HG03159 (cell line): Measurements from ENCODE around the gene CACNA1A.

Source experiments
- ATAC-seq: cut with Tn5 transposase; IDR thresholded peaks from one replicate; pipeline ENCODE4 v1.9.1; 2021; ENCODE audit warnings: mild to moderate bottlenecking, moderate library complexity; ENCODE audit not compliant: unreplicated experiment

Gene CACNA1A

DNA sequence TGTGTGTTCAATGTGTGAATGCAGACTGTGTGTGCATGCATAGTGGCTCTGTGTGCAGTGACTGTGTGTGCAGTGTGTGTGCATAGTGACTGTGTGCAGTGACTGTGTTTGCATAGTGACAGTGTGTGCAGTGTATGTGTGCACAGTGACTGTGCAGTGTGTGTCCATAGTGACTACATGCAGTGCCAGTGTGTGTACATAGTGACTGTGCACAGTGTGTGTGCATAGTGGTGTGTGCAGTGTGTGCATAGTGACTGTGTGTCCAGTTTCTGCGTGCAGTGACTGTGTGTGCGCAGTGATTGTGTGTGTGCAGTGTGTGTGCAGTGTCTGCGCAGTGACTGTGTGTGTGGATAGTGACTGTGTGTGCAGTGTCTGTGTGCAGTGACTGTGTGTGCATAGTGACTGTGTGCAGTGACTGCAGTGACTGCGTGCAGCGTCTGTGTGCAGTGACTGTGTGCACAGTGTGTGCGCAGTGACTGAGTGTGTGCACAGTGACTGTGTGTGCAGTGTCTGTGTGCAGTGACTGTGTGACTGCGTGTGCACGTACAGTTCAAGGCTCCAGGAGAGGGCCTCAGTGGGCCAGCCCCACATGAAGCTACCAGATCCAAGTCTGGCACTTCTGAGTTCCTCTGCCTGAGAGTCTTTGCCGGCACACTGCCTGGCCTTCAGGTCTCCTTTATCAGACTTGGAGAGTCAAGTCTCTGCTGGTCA is 265.8 kb downstream of the CACNA1A start:
- ATAC-seq, result no peak

GRCh38 chr19:13238891-13239534 is 267.3 kb downstream of the CACNA1A start:
- ATAC-seq, result no peak

DNA sequence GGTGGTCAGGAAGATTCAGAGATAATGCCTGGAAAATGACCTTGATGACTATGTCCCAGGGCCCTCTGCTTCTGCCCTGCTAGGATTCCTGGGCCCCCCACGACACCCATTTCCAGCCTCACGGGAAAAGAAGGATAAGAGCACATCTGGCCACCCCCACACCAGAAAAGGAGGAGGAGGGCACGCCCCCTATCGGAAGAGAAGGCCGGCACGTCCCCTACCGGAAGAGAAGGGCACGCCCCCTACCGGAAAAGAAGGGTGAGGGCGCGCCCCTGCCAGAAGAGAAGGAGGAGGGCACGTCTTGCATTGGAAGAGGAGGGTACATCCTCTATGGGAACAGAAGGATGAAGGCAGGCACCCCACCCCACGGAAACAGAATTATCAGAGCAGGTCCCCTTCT is 271.8 kb downstream of the CACNA1A start:
- no peak for ATAC-seq

DNA sequence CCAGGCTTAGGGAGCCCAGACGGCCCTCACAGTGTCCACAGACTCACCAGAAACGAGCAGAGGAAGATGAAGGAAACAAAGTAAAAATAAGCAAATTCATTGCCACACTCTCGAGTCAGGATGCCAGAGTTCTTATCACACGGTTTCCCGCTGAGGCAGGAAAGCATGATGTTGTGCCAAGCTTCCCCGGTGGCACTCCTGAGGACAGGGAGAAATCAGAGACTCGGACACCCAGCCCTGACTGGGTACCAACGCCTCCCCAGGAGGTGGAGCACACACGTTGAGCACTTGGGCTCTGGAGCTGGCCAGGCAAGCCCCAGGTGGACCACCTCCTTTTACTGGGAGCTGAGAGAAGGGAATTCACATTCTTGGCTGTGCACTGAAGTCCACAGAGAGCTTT is 274.6 kb downstream of the CACNA1A start:
- ATAC-seq, result no peak

- ATAC-seq, result no peak
Observed at GRCh38 chr19:13229246-13229645, 277.0 kb downstream of the CACNA1A start.

- no peak for ATAC-seq
Observed at GRCh38 chr19:13228561-13228960, 277.7 kb downstream of the CACNA1A start.

- no peak for ATAC-seq
Observed at GRCh38 chr19:13226983-13227382, 279.3 kb downstream of the CACNA1A start.

- no peak for ATAC-seq
Observed at GRCh38 chr19:13225973-13226865, 280.1 kb downstream of the CACNA1A start.

GRCh38 chr19:13225085-13225484 is 281.2 kb downstream of the CACNA1A start:
- no peak for ATAC-seq

DNA sequence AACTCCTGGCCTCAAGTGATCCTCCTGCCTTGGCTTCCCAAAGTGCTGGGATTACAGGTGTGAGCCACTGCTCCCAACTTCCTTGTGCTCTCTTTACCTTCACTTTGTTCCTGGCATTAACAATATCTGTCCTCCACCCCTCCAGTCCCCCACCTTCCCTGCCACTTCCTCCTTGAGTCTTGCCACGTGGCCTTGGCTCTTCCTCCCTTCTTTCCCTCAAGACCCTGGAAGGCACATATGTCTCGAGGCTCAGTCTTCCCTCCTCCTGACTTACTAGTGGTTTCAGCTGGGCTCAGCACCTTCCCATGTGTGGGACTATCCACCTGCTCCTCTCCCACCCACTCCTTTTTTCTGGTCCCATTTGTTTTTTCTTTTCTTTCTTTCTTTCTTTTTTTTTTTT is 285.4 kb downstream of the CACNA1A start:
- no peak for ATAC-seq

DNA sequence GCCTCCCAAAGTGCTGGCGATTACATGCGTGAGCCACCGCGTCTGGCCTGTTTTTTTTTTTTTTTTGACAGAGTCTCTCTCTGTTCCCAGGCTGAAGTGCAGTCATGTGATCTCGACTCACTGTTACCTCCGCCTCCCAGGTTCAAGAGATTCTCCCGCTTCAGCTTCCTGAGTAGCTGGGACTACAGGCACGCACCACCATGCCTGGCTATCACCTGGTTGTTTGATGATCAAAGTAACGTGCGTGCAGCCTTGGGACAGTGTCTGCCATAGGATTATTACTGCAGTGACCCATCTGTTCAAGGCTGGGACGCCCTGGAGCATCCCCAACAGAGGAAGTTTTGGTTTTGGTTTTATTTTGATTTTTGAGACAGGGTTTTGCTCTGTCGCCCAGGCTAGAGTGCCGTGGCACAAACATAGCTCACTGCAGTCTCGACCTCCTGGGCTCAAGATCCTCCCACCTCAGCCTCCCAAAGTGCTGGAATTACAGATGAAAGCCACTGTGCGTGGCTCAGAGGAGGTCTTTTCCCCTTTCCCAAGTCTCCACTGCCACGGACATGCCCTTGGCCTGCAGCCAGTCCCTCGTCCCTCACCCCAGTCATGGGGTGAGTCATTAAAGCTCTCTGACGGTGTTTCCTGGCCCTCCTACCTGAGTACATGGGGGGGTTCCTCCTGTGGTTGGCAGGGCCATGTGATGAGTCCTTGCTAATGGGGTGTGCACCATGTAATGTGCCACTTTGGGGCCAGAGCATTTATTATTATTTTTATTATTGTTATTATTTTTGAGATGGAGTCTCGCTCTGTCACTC is 290.5 kb downstream of the CACNA1A start:
- no peak for ATAC-seq

GRCh38 chr19:13214036-13214730 is 292.1 kb downstream of the CACNA1A start:
- ATAC-seq, result no peak

GRCh38 chr19:13212759-13213330 is 293.4 kb downstream of the CACNA1A start:
- ATAC-seq, result no peak

GRCh38 chr19:13211426-13212308 is 294.6 kb downstream of the CACNA1A start:
- no peak for ATAC-seq

DNA sequence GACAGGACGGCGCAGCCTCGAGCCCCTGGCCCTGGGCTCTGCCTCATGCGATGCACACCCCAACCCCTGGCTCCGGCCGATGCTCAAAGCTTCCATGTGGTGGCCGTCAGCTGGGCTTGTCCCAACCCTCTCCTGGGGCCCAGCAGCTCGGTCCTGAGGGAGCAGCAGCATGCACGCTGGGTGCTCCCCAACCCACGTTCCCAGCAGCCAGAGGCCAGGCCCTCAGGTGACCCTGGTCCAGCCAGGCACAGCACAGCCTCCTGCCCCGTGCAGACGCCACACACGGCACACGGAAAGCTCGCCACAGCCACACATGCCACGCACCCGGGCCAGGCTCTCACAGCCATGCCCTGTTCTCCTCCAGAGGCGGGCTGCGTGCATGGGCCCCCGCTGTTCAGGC is 295.3 kb downstream of the CACNA1A start:
- no peak for ATAC-seq

DNA sequence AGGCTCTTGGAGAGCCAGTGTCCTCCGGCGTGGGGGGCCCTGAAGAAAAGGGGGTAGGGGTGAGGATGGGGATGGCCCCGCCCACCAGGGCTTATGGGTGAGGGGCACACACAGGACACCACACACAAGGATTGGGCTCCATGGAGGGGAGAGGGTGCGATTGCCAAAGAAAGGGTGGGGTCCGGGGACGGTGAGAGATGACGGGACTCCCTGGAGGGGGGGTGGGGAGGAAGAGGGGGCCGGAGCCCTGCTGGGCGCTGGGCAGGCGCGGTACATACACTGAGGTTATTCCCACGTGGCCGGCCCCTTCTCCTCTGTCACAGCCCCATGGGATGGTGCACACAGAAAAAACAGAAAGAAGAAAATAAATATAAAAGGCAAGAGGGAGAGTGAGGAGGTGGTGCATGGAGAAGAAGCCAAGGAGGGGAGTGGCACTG is 295.9 kb downstream of the CACNA1A start:
- no peak for ATAC-seq

DNA sequence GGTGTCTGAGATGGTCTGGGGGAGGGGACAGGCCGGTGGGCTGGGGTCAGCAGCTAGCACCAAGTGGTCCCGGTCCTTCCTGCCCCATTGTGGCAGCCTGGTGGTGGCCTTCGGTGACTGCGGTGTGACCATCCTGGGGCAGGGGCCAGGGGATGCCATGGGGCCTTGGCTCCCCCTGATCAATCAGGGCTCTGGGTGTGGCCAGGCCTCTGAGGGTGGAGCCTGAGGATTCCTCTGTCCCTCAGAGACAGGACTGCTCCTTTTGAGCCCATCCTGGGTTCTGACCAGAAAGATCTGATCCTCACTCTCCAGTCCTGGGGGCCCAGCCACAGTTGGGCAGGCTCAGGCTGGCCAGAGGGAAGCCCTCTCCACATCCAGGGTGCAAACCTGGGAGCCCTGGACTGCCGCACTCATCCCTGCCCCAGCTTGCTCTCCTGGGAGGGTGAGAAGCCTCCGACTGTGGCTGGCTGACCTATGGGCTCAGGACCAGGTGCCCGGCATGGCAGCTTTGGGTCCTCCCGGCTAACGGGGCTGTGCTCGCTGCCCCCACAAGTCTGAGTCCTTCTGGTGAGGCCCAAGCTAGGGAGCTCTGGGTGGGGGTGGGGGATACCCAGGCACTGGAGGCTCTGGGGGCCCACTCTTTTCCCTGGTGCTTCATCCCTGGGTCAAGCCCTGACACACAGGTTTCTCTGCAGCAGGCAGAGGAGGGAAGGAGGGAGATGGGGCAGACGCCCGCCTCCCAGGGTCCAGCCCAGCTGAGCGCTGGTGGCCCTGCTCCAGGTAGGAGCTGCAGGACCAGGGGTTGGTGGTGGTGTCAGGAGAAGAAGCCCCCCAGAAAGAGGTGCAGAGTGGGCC is 296.6 kb downstream of the CACNA1A start:
- ATAC-seq, result no peak
